Smooth muscle cell of the brain vasculature (primary cell): ENCODE data around the gene LHPP.
A peak's percentile ranks its signal among the peaks of the same experiment; 100 is the strongest.

Source experiments
- DNase-seq: peaks from one replicate; pipeline ENCODE4 v3.0.0-alpha.2; 2012; ENCODE audit warnings: low read depth, low spot score

LHPP gene

GRCh38 chr10:124641282-124642087 lies 179.9 kb downstream of the LHPP start:
- no peak for DNase-seq

GRCh38 chr10:124642088-124642710 lies 180.6 kb downstream of the LHPP start:
- DNase-seq, result no peak

DNA sequence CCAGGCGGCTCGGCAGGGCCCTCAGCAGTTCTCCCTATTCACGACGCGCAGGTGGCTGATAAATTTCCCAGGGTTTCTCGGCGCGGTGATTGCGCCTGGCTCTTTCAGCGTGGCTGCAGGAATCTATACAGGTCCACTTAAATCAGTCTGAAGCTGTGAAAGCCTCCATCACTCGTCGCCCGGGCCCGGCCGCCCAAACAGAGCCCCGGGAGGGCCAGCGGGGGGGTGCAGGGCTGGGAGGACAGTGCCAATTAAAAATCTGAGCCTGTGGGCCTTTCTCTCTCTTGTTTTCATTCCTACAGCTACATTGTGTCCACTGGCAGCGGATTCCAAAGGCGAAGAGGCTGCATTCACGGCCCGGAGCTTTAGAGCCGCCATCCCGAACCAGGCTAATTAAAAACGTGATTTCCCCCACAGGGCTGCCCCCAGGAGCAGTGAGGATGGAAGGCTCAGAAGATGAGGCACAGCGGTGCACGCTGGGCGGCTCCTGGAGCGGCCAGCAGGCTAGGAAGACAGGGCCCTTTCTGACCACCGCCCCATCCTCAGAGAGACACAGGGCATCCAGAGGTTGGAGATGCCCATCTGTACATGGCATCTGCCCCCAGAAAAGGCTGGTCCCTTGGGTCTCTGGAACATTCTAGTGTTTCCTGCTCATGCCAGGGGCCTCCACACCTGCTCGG lies 181.8 kb downstream of the LHPP start:
- DNase-seq, result no peak

DNA sequence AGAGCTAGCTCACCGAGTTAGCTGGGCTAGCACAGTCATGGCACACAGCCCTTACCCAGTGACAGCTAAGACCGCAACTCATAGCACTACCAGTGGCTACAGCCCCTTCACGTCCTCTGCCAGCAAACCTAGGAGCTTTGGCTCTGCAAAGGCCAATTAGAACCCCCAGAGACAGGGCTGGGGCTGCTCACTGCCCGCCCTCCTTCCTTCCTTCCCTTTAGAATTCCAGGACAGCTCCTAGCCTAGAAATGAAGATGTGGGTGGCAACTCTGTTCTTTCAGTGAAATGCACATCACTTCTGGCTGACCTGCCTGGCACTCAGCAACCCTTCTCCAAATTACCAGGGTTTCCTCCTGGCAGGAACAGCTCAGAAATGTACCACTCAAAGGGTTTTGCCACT lies 182.6 kb downstream of the LHPP start:
- DNase-seq, result no peak

DNA sequence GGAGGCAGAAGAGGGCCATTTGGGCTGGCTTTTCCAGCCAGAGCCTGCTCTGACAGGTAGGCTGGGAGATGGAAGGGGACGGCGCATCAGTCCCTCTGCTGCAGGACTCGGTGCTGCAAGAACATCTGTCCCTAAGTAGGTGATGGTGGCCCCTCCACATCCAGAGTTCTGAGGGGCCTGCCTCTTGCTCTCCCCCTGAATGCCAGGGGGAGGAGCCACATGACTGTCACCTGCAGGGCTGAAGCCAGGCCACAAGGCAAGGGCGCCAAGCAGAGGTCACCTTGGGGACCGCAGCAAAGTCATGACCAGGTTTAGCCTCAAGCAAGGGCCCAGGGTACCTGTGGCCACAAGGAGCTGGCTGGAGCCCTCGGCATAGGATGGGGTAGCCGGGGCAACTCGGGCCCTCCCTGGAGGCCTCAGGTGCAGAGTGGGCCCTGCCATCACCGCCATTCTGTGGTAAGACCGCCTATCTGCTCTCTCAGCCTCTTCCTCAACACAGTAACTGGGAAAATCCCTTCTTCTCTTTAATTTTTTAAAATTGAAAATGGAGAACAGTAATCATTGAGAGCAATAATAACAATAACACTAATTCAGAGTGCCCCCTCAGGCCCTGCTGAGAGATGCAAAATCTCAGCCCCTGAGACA lies 183.3 kb downstream of the LHPP start:
- DNase-seq, result no peak

- DNase-seq, result no peak
These were observed 184.0 kb downstream of the LHPP start for GRCh38 chr10:124645467-124646095.

DNA sequence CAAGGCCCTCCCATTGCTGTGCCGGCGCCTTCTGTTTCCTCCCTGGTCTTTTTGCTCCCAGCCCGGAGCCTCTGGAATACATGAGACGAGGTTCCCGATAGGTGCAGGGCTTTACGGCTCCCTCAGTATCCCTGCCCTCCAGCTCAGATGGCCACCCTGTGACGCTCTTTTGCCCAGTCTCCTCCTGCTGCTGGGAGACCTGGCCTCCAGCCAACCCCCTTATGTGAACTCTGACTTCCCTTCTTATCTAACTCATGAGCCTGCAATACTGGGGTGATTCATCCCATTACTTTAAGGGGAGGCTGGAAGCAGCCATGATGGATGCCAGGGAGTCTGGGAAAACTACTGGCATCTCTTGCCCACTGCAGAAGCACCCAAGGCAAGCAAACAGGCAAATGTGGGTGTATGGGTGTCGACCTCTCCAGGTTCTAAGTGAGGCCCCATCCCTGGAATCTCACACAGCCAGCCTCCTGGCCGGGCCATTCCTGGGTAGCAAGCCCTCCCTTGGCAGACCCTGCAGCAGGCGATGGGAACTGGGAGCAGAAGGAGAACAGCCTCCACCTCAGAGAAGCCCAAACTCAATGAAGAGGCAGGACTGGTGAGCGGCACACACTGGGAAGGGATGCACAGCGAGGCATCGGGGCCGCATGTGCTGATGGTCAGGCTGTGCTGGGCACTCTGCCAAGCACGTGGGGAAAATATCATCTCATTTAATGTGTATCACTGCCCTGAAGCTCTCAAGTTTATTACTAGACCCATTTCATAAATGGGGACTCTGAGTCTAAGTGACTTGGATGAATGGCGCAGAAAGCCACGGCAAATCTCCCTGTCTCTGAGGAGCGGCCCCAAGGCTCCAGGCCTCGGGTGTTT lies 185.1 kb downstream of the LHPP start:
- DNase-seq, result no peak

DNA sequence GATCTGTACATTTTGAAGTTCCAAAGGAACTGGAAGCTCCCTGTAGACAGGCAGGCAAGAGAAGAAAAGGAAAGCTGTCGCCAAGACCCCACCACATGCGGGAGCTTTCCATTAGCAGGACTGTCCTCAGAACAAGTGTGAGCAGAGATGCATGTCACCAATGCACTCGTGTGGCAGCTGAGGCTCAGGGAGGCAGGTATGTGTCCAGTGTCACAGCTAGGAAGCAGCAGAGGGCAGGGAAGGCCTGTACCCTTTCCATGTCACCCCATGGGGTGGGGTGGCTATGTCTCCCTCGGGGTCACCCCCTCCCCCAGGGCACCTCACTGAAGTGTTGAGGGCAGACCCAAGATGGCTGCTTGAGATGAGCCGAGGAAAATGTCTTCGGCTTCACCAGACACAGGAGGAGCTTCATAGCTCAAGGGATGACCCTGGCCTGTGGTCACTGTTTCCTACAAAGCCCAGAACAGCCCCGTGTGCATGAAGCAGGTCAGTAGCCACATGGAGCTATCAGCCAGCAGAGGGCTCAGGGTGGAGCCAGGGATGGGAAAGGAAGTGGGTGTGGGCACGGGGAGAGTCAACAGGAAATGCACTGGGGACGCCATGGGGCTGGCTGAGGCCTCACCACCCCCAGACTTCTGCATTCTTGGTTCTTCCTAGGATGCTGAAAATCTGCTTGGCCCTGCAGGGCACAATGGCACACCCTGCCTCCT lies 186.0 kb downstream of the LHPP start:
- DNase-seq, result no peak

DNA sequence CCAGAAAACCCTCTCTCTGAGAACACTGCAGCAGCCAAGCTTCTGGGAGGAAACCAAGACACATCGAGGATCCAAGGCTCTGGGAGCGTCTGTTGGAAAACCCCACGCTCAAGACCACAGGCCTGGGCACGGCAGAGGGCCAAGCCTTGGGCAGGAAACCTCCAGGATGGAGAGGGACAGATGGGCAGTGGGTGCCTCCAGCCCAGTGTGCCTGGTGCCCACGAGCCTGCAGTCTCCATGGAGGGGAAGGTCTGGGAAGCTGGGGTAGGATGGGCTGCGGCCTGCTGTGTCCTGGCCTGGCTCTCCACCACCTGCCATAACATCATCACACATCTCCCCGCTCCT lies 186.5 kb downstream of the LHPP start:
- DNase-seq, result no peak

DNA sequence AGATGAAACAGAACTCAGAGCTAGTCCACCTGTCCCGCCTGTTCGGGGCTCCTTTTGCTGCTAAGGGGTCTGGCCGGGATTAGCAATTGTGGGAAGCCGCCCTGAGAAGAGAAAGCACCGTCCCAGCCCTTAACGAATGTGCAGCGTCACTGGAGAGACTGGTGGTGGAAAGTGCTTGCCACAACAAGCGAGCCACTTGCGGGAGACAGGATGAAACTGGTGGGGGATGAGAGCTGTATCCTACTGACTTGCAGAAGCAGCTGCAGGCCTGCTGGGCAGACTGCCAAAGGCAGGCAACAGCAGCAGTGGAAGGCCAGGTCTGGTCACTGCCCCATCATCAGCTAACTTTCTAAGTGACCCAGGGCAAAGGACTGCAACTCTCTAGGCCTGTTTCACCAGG lies 187.1 kb downstream of the LHPP start:
- DNase-seq, result peak; percentile 71

DNA sequence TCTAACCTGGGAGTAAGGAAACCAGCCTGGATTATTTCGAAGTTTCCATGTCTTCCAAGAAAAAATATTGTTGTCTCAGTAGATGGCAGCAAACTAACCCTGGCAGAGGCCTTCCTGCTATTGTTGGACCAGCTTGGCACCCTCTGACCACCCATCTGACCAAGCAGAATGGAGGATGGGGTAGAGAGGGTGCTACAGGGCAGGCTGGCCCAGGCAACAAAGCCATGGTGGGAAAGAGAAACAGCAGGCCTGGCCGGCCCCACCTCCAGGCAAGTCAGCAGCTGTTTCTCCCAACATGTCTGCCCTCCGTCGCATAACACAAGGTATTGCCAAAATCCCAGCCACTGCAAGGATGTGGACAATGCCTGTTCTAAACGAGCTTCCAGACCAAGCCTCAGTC lies 187.6 kb downstream of the LHPP start:
- no peak for DNase-seq

- DNase-seq, result no peak
These were observed 188.6 kb downstream of the LHPP start for GRCh38 chr10:124650263-124650662.

DNA sequence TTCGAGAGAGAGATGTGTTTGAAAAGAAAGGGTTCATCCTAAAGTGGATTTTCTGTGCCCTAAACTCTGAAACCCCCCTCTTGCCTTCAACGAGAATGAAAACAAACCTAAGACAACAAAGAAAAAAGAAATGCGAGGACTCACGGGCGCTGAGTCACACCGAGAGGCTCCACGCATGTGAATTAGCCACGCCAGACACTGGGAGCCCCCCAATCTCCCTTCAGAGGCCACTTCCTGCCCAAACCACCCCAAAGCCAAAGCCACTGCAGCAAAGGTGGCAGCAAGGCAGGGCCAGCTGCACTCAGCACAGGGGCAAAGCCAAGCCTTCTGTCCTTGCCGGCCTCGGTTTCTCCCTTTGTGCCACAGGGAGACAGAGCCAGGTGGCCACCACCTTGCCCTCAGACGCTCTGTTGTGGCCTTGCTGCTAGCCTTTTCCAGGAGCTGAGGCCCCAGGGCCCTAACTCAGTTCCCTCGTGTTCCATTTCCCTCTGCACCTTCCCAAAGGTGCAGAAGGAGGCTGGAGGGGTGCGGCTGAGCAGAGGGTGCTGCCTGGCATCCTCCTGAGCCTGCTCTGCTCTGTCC lies 189.3 kb downstream of the LHPP start:
- no peak for DNase-seq

DNA sequence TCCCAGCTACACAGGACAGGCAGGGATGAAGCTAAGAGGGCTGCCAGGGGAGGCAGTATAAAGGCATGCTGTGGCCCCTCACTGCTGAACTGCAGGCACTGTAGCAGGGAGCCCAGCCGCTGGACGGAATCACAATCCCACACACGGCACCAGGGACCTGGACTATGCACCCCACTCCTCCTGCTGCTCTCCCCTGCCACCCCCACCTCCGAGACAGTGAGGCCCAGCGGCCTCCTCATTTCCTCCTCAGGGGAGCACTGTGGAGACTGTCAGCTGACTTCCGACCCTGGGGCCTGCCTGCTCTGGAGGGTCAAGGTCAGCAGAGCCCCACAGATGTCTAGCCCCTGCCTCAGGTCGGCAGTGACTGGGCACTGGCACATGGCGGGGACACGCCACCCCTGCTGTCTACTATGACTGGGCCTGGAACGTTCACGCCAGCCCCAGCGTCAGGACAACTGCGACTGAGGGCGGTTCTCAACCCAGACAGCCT lies 189.8 kb downstream of the LHPP start:
- no peak for DNase-seq

DNA sequence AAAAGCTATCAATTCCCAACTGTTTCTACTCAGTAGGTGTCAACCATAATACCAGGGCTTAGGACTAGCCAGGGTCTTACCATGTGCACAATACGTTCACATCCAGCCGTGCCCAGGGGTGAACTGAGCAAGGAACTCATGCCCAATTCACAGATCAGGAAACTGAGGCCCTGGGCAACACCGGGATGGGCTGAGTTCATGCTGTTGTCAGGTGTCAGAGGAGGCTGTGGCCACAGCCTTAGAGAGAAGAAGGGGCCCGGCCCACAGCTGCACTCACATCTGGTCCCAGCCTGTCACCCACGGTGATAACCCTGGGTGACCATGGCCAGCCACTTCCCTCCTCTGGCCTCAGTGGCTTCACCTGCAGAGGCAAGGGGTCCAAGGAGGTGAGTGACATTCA lies 190.6 kb downstream of the LHPP start:
- DNase-seq, result no peak

- DNase-seq, result no peak
These were observed 191.1 kb downstream of the LHPP start for GRCh38 chr10:124652701-124653100.

DNA sequence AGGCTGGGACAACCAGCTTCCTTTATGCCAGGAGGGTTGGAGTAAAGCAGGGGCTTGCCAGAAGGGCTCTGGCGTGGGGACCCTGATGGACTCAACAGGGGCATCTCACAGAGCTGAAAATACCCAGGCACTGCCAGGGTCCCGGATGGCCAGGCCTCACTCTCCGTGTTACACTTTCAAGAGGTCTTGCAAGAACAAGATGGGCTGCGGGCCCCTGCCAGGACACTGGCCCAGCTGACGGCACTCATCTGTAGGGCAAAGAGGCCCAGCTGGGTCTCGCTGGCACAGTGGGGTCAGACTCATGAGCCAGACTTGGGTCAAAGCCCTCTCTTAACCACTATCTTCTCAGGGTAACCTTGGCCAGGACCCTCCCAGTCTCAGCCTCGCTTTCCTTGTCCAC lies 191.7 kb downstream of the LHPP start:
- DNase-seq, result no peak

DNA sequence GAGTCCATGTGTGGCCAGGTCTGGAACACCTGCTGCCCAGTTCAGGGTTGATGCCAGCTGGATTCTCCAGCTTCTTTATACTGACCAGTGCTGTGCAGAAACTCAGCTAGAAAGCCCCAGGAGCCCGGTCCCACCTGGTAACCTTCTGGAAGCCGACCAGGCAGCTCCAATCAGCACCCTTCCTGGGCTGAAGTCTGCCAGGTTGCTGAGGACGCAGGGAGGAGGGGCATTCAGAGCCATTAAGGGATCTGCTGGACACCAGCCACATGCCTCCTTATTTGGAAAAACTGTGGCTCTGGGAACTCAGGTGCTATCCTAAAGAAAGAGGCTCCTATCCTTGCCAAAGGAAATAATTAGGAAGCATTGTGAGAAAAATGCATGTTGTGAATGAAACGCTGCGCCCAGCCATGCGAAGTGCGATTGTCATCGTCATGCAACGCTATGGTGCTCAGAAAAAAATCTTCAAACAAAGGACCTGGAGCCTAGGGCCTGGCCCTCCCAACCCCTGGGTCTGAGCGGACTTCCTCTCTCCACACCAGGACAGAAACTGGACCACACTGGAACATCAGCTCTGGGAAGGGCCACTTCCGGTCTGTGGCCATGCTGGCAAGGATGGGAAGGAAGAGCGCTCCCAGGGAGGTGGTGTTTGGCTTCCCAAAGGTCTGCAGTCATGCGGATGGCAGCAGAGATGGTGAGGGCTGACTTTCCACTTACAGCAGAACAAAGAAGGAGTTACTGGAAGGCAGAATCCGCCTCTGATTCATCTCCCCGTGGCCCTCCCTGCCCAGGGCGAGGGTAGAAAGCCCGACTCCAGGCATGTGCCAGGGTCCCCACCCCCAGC lies 192.4 kb downstream of the LHPP start:
- DNase-seq, result no peak

- DNase-seq, result no peak
These were observed 193.1 kb downstream of the LHPP start for GRCh38 chr10:124654686-124655085.
